IMR-90 (cell line): ENCODE measurements around the gene TMEM132A. TPM values are rescaled to one million over a fixed set of nuclear protein-coding genes. Genes with fewer than 3 reads are reported as not detected.

ENCODE experiments used
- ATAC-seq: fragments of 200-7000 bp; cut with Tn5 transposase; 2 replicates; pipeline ENCODE4 v1.9.1; 2020; ENCODE audit warnings: low read depth, mild to moderate bottlenecking, moderate library complexity
- BruUV-seq: library from RNA; stranded (reverse); fragments of 400-500 nt; replicated peaks from 2 replicates; lab custom pipeline; 2021; lab: Mats Ljungman, UMichigan
- CTCF ChIA-PET: fragments of 300-600 bp; formaldehyde crosslinking; extraction: SDS; loops from one replicate; lab custom pipeline; 2021; ENCODE audit warnings: antibody characterized with exemption; lab: Yijun Ruan, JAX
- POLR2A ChIA-PET: fragments of 300-600 bp; sonication (Branson Sonifier 250); formaldehyde crosslinking; loops from one replicate; lab custom pipeline; 2022; ENCODE audit warnings: antibody characterized with exemption; ENCODE audit not compliant: unreplicated experiment; lab: Charles Lee
- DNase-seq: peaks from one replicate; pipeline ENCODE4 v3.0.0; 2013
- H2AFZ ChIP-seq: replicated peaks from 2 replicates; pipeline ENCODE3; 2013; ENCODE audit warnings: low read length, mild to moderate bottlenecking; ENCODE audit not compliant: poor library complexity
- H2AK5ac ChIP-seq: 2 replicates; pipeline ENCODE4 v1.6.1; 2013; ENCODE audit warnings: low read depth, low read length, inconsistent platforms
- H2AK9ac ChIP-seq: replicated peaks from 2 replicates; pipeline ENCODE3; 2013; ENCODE audit warnings: mild to moderate bottlenecking, low read depth, low read length, moderate library complexity; ENCODE audit not compliant: poor library complexity
- H2BK120ac ChIP-seq: 2 replicates; pipeline ENCODE4 v1.6.1; 2013; ENCODE audit warnings: low read depth, low read length, inconsistent platforms
- H2BK15ac ChIP-seq: 3 replicates; pipeline ENCODE4 v1.6.1; 2013; ENCODE audit warnings: low read depth, low read length, inconsistent platforms
- H2BK20ac ChIP-seq: 2 replicates; pipeline ENCODE4 v1.6.1; 2013; ENCODE audit warnings: low read depth, mild to moderate bottlenecking, inconsistent platforms, low read length, moderate library complexity
- H2BK5ac ChIP-seq: 2 replicates; pipeline ENCODE4 v1.6.1; 2013; ENCODE audit warnings: mild to moderate bottlenecking, low read depth, low read length, inconsistent platforms; ENCODE audit not compliant: poor library complexity, severe bottlenecking
- H3K14ac ChIP-seq: replicated peaks from 2 replicates; pipeline ENCODE4 v1.6.1; 2013; ENCODE audit warnings: low read depth, low read length, inconsistent platforms
- H3K18ac ChIP-seq: 2 replicates; pipeline ENCODE4 v1.6.1; 2013; ENCODE audit warnings: low read depth, low read length, control low read depth
- H3K23ac ChIP-seq: 2 replicates; pipeline ENCODE4 v1.6.1; 2013; ENCODE audit warnings: low read depth, low read length, inconsistent platforms
- H3K27ac ChIP-seq: 2 replicates; pipeline ENCODE4 v1.5.1; 2013; ENCODE audit warnings: mild to moderate bottlenecking, control low read depth, low read length; ENCODE audit not compliant: insufficient read depth
- H3K27me3 ChIP-seq: 2 replicates; pipeline ENCODE4 v1.6.1; 2013; ENCODE audit warnings: low read length; ENCODE audit not compliant: control insufficient read depth, insufficient read depth
- H3K36me3 ChIP-seq: 2 replicates; pipeline ENCODE4 v1.6.1; 2013; ENCODE audit warnings: low read length, mixed read lengths; ENCODE audit not compliant: control insufficient read depth, insufficient read depth
- H3K4ac ChIP-seq: 2 replicates; pipeline ENCODE4 v1.6.1; 2013; ENCODE audit warnings: low read depth, low read length, inconsistent platforms
- H3K4me1 ChIP-seq: 2 replicates; pipeline ENCODE4 v1.6.1; 2013; ENCODE audit warnings: low read length, mixed read lengths; ENCODE audit not compliant: control insufficient read depth, insufficient read depth
- H3K4me2 ChIP-seq: 2 replicates; pipeline ENCODE4 v1.6.1; 2013; ENCODE audit warnings: low read depth, mild to moderate bottlenecking, control low read depth, low read length, moderate library complexity
- H3K4me3 ChIP-seq: 2 replicates; pipeline ENCODE4 v1.5.1; 2013; ENCODE audit warnings: low read depth, mild to moderate bottlenecking, control low read depth, low read length, moderate library complexity; ENCODE audit not compliant: insufficient read depth
- H3K56ac ChIP-seq: 2 replicates; pipeline ENCODE4 v1.6.1; 2013; ENCODE audit warnings: low read length, inconsistent platforms; ENCODE audit not compliant: insufficient read depth; ENCODE audit errors: extremely low read depth
- H3K79me1 ChIP-seq, 2 experiments: 2 replicates each; pipeline ENCODE4 v1.6.1; 2013; ENCODE audit warnings: low read length in 2 of 2, inconsistent platforms in 1 of 2, low read depth in 1 of 2
- H3K9ac ChIP-seq: 2 replicates; pipeline ENCODE4 v1.6.1; 2013; ENCODE audit warnings: low read depth, low read length, control low read depth
- H3K9me1 ChIP-seq: 2 replicates; pipeline ENCODE4 v1.6.1; 2013; ENCODE audit warnings: low read length, inconsistent platforms; ENCODE audit not compliant: insufficient read depth
- H3K9me3 ChIP-seq: 2 replicates; pipeline ENCODE4 v1.6.1; 2013; ENCODE audit warnings: low read length; ENCODE audit not compliant: control insufficient read depth, insufficient read depth
- H4K20me1 ChIP-seq: 2 replicates; pipeline ENCODE4 v1.6.1; 2013; ENCODE audit warnings: low read length, inconsistent platforms; ENCODE audit not compliant: insufficient read depth
- H4K5ac ChIP-seq: 2 replicates; pipeline ENCODE4 v1.6.1; 2013; ENCODE audit warnings: mild to moderate bottlenecking, low read depth, low read length, control low read depth
- H4K8ac ChIP-seq, 2 experiments: 2 replicates each; pipeline ENCODE4 v1.6.1; 2013; ENCODE audit warnings: low read depth in 2 of 2, low read length in 2 of 2, control low read depth in 1 of 2, inconsistent platforms in 1 of 2
- H4K91ac ChIP-seq: 2 replicates; pipeline ENCODE4 v1.6.1; 2013; ENCODE audit warnings: low read depth, low read length, inconsistent platforms; ENCODE audit not compliant: insufficient read depth
- BHLHE40 ChIP-seq: fragments of 150-350 bp; IDR thresholded peaks from 2 replicates; pipeline ENCODE4 v1.6.1; 2016; ENCODE audit warnings: mild to moderate bottlenecking, low read depth, low read length
- CEBPB ChIP-seq: IDR thresholded peaks from 2 replicates; pipeline ENCODE4 v1.6.1; 2012; ENCODE audit warnings: low read depth, low read length, improper control_type of control experiment
- CHD1 ChIP-seq: IDR thresholded peaks from 2 replicates; pipeline ENCODE4 v1.6.1; 2012; ENCODE audit warnings: low read depth, low read length, improper control_type of control experiment
- CTCF ChIP-seq: conservative IDR thresholded peaks from 2 replicates; pipeline ENCODE4 v1.5.1; 2012; ENCODE audit warnings: mild to moderate bottlenecking, low read depth, low read length, improper control_type of control experiment
- ELK1 ChIP-seq: fragments of 150-350 bp; IDR thresholded peaks from 2 replicates; pipeline ENCODE4 v1.6.1; 2016; ENCODE audit warnings: low read depth, mild to moderate bottlenecking, low read length, moderate library complexity, borderline replicate concordance
- MAZ ChIP-seq: IDR thresholded peaks from 2 replicates; pipeline ENCODE4 v1.6.1; 2012; ENCODE audit warnings: low read depth, mild to moderate bottlenecking, low read length, improper control_type of control experiment, moderate library complexity, borderline replicate concordance
- MXI1 ChIP-seq: IDR thresholded peaks from 2 replicates; pipeline ENCODE4 v1.6.1; 2012; ENCODE audit warnings: low read depth, mild to moderate bottlenecking, low read length, moderate library complexity, borderline replicate concordance
- NFE2L2 ChIP-seq: fragments of 150-350 bp; IDR thresholded peaks from 2 replicates; pipeline ENCODE4 v1.6.1; 2016; ENCODE audit warnings: low read depth, mild to moderate bottlenecking, low read length
- POLR2A ChIP-seq: IDR thresholded peaks from 2 replicates; pipeline ENCODE4 v1.6.1; 2012; ENCODE audit warnings: mild to moderate bottlenecking, low read depth, low read length
- RFX5 ChIP-seq: IDR thresholded peaks from 2 replicates; pipeline ENCODE4 v1.8.0; 2012; ENCODE audit warnings: low read depth, mild to moderate bottlenecking, low read length, moderate library complexity
- WGBS, 2 experiments: methylation state at CpG; one replicate each; pipeline versions ENCODE4 v1.1.5 to v1.1.7; 2013; ENCODE audit warnings: missing lambda C conversion rate in 2 of 2; ENCODE audit not compliant: insufficient read length in 1 of 2; ENCODE audit errors: extremely low coverage in 2 of 2; 5-methylcytosine and 5-hydroxymethylcytosine counted together
- dilution Hi-C: fragments of 300-500 bp; cut with HindIII; formaldehyde crosslinking; loops from one replicate; pipeline ENCODE4 v1.14.3; 2018; ENCODE audit warnings: low sequenced_read_pairs; ENCODE audit not compliant: unreplicated experiment
- in situ Hi-C: fragments of 300-500 bp; cut with MboI; formaldehyde crosslinking; loops from 3 replicates; pipeline ENCODE4 v1.14.3; 2019; ENCODE audit warnings: low sequenced_read_pairs, inconsistent platforms, mixed read lengths
- intact Hi-C: fragments of 100-400 bp; cut with micrococcal nuclease; formaldehyde crosslinking; loops from 2 replicates; pipeline ENCODE4 v1.10.0; 2022
- polyA plus RNA-seq, 3 experiments: library from polyadenylated mRNA; depleted of rRNA; stranded (reverse); fragments of >200 nt; gene quantifications; 2 replicates each; pipeline ENCODE4 v1.2.3, GENCODE V29; 2012; ENCODE audit warnings: low replicate concordance in 1 of 3
- total RNA-seq: library from RNA; depleted of rRNA; stranded (reverse); fragments of >200 nt; gene quantifications from 2 replicates; pipeline ENCODE4 v1.2.3, GENCODE V29; 2012

TMEM132A gene
- total and polyA plus RNA-seq, 2 of the 4 experiments (the other 2 are of a cell fraction), result 7.7 to 64.2 TPM

DNA sequence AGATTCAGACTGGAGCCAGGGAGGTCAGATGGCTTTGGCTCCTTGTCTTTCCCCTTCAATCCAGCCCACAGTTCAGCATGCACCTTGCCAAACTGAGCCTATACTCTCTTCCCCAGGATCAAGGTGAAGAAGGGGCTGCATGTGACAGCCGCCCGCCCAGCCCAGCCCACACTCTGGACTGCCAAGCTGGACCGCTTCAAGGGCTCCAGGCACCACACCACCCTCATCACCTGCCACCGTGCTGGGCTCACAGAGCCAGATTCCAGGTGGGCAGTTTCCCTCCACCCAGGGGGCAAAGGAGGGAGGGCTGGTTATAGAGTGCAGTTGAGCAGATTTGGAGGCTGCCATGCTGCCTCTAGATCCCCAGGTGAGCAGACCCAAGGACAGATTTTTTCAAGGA, 6.1 kb downstream of the TMEM132A start:
- no peak overlapping the region for H3K4me3 ChIP-seq
- intact Hi-C loops, result no loop called here
- in situ Hi-C loops, result no loop called here
- H3K4me2 ChIP-seq, result no peak overlapping the region
- peaks cover 5 to 15% of the 10 kb centered on the region in 2 experiments; a peak in 2 of 4 replicates for H3K79me1 ChIP-seq
- H2BK5ac ChIP-seq, result no peak overlapping the region
- no peak overlapping the region for H4K91ac ChIP-seq
- no peak for ATAC-seq
- H3K27ac ChIP-seq, result no peak overlapping the region
- H3K9me3 ChIP-seq, result no peaks in the 10 kb centered on the region
- no TSS peak for BruUV-seq
- no peak for DNase-seq
- H2BK20ac ChIP-seq, result no peak overlapping the region
- no peak overlapping the region for H2AK9ac ChIP-seq
- ChIA-PET POLR2A (no interaction called here), CTCF (no interaction called here)
- H3K27me3 ChIP-seq, result no peaks in the 10 kb centered on the region
- H3K14ac ChIP-seq, result no peak overlapping the region
- H3K18ac ChIP-seq, result no peak overlapping the region
- H3K56ac ChIP-seq, result no peak overlapping the region
- H2AK5ac ChIP-seq, result no peak overlapping the region
- no peak overlapping the region for H2BK120ac ChIP-seq
- dilution Hi-C loops, result no loop called here
- H3K36me3 ChIP-seq, result peaks cover 46% of the 10 kb centered on the region
- H3K9ac ChIP-seq, result no peak overlapping the region
- H4K8ac ChIP-seq, result no peak overlapping the region
- H3K4ac ChIP-seq, result no peak overlapping the region
- H4K5ac ChIP-seq, result no peak overlapping the region
- H3K23ac ChIP-seq, result no peak overlapping the region
- no peak overlapping the region for H2BK15ac ChIP-seq
- H2AFZ ChIP-seq, result no peak overlapping the region
- H3K4me1 ChIP-seq, result peaks cover 6% of the 10 kb centered on the region
- peaks cover 9% of the 10 kb centered on the region for H4K20me1 ChIP-seq
- WGBS, 2 experiments, result no CpG with 5 or more reads among the region's 4 CpGs
- peaks cover 7% of the 10 kb centered on the region; the same call in 1 of the 2 replicates for H3K9me1 ChIP-seq
- TF ChIP-seq POLR2A, result no peak
- TF ChIP-seq NFE2L2, result no peak
- TF ChIP-seq BHLHE40, result no peak
- TF ChIP-seq ELK1, result no peak
- TF ChIP-seq CTCF, result no peak
- TF ChIP-seq CHD1, result no peak
- TF ChIP-seq MAZ, result no peak
- no peak for TF ChIP-seq RFX5
- no peak for TF ChIP-seq CEBPB
- no peak for TF ChIP-seq MXI1
